ENCODE measurements around the gene CAMK2G. TPM values are rescaled to one million over a fixed set of nuclear protein-coding genes. Genes with fewer than 3 reads are reported as not detected.

Gene CAMK2G
- total RNA-seq, 2 donors from 2014 or later: 78.8 to 149 TPM

DNA sequence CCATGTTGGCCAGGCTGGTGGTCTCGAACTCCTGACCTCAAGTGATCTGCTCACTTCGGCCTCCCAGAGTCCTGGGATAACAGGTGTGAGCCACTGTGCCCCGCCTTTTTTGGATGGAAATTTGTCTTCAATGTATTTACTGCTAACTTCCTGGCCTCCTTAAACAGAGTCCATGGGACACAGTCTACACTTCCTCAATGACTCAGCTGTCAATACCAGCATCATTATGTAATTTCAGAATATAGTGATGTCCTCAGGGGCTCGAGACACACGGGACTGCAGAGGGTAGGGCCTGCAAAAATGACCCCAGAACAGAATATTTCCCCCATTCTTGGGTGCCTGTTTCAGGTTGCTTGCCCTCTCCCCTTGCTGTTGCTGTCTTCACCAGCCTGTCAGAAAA lies 31.1 kb downstream of the CAMK2G start:
- no peak for DNase-seq (ENCODE audit: low spot score)
- no peak for ATAC-seq (ENCODE audit: insufficient number of reproducible peaks, low FRiP score, low read depth)
- H3K27ac ChIP-seq: peak overlapping the region in 1 of 2 donors; percentile 11
- H3K4me3 ChIP-seq: no peak overlapping the region
- peaks cover 83% of the 10 kb centered on the region for H3K36me3 ChIP-seq
- TF ChIP-seq, protein P1, sequence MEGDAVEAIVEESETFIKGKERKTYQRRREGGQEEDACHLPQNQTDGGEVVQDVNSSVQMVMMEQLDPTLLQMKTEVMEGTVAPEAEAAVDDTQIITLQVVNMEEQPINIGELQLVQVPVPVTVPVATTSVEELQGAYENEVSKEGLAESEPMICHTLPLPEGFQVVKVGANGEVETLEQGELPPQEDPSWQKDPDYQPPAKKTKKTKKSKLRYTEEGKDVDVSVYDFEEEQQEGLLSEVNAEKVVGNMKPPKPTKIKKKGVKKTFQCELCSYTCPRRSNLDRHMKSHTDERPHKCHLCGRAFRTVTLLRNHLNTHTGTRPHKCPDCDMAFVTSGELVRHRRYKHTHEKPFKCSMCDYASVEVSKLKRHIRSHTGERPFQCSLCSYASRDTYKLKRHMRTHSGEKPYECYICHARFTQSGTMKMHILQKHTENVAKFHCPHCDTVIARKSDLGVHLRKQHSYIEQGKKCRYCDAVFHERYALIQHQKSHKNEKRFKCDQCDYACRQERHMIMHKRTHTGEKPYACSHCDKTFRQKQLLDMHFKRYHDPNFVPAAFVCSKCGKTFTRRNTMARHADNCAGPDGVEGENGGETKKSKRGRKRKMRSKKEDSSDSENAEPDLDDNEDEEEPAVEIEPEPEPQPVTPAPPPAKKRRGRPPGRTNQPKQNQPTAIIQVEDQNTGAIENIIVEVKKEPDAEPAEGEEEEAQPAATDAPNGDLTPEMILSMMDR (IDR thresholded peaks at IDR 0.05): no peak
- no peaks in the 10 kb centered on the region for H3K9me3 ChIP-seq
- peaks cover 0 to 2% of the 10 kb centered on the region in 2 donors for H3K4me1 ChIP-seq (ENCODE audit: control insufficient read depth in 1 of 2, low read depth in 2 of 2)
- no peaks in the 10 kb centered on the region for H3K27me3 ChIP-seq (replicated peaks; ENCODE audit: insufficient read depth)

DNA sequence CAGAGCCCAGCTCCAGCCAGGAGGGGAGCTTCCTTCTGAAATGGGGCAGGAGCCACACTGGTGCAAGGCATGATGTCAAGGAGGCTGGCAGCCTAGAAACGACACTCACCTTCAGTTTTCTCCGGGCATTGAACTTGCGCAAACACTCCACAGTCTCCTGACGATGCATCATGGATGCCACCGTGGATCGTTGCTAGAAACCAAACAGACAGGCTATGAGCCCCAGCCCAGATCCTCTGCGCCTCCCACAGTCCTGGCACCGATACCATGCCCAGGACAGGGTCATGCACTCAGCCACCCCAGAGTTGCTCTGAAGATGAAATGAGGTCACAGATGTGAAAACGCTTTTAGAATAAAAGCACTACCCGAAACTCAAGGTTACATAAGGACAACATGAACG lies 32.0 kb downstream of the CAMK2G start:
- TF ChIP-seq, protein P1 (IDR thresholded peaks at IDR 0.05): no peak
- Histone ChIP-seq H3K4me3 (no peak overlapping the region), H3K27me3 (replicated peaks; ENCODE audit: insufficient read depth) (no peaks in the 10 kb centered on the region), H3K9me3 (no peaks in the 10 kb centered on the region), H3K36me3 (peaks cover 73% of the 10 kb centered on the region), H3K27ac (no peak overlapping the region), H3K4me1 (ENCODE audit: control insufficient read depth in 1 of 2, low read depth in 2 of 2) (peaks cover 6 to 12% of the 10 kb centered on the region in 2 donors)
- ATAC-seq (ENCODE audit: insufficient number of reproducible peaks, low FRiP score, low read depth) (no peak), DNase-seq (ENCODE audit: low spot score) (no peak)

DNA sequence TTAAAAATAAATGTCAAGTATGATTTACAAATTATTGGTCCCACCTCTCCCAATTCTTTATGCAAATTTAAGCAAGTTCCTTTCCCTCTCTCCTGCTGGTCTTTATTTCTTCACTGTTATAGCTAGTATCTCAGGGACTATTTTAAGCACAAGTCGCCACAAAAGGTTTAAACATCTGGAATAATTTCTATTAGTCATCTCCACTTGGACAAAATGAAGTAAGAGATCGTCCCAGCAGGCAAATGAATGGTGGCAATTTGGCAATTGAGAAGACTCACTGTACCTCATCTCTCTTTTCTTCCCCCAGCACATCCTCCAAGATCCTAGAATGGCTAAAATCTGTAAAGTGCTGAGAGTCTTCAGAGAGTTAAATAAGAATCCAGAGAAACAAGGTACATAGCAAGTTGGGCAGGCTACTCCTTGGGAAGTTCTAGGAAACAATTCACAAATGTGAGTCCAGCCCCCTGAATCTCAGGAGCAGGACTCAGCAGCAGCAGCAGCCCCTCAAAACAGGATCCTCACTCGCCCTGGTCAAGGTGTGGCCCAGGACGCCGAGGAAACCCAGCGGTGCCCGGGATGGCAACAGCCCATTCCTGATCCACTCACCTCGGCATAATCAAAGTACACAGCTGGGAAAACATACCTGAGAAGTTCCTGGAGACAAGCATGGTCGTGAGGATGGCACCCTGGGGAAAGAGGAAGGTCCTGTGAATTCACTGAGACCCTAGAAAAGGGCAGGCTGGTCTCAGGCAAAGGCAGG lies 32.6 kb downstream of the CAMK2G start:
- Histone ChIP-seq H3K9me3 (no peaks in the 10 kb centered on the region), H3K36me3 (peaks cover 67% of the 10 kb centered on the region), H3K27ac (peak overlapping the region in 1 of 2 donors; percentile 15), H3K4me3 (no peak overlapping the region), H3K27me3 (replicated peaks; ENCODE audit: insufficient read depth) (no peaks in the 10 kb centered on the region), H3K4me1 (ENCODE audit: control insufficient read depth in 1 of 2, low read depth in 2 of 2) (peaks cover 6 to 17% of the 10 kb centered on the region in 2 donors)
- DNase-seq (ENCODE audit: low spot score) (no peak), ATAC-seq (ENCODE audit: insufficient number of reproducible peaks, low FRiP score, low read depth) (no peak)
- TF ChIP-seq, protein P1 (IDR thresholded peaks at IDR 0.05): no peak

DNA sequence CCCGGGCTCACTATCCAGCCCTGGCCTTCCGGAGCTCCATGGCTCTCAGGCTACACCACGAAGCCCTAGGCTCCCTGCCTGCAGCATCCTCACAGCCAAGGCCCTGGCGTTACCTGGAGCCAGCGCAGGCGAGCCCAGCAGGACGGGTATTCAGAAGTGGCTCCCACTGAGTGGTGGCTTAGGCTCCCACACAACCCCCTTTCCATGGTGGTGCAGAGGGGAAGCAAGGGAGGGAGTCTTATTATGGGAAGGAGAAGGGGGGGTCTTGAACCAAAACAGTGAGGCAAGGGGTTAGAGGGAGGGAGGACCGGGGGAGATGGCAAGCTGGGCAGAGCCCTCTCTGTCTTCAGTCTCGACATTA lies 33.3 kb downstream of the CAMK2G start:
- Histone ChIP-seq H3K36me3 (peaks cover 65% of the 10 kb centered on the region), H3K27ac (no peak overlapping the region)

DNA sequence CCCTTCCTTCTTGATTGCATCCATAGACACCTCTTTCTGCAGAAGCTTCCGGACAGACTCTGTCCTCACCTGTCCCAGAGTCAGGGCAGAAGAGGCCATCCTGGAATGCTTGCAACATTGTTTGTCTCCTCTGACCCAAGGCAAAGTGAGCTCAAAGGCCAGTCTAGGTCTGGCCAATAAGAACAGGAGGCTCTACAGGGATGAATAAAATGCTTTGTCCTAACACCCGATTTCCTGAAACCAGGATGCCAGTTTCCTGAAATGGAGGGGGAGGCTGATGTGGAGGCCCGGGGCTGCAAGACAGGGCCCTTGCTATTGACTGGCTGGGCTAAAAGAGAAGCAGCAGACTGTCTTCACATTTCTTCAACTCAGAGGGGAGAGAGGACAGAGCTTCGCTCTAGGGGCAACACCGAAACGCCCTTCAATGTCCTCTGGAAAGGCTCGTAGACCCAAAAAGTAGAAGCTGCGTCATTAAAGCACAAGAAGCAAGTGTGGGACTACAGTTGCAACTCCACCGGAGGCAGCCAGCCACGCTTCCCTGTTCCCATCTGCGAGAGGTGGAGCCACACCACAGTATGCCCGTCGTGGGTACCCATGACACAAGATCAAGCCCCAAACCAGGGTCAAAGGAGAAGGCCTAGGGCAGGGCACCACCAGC lies 33.8 kb downstream of the CAMK2G start:
- no peak for ATAC-seq (ENCODE audit: insufficient number of reproducible peaks, low FRiP score, low read depth)
- no peak for DNase-seq (ENCODE audit: low spot score)
- Histone ChIP-seq H3K36me3 (peaks cover 63% of the 10 kb centered on the region), H3K9me3 (no peaks in the 10 kb centered on the region), H3K4me3 (no peak overlapping the region), H3K27ac (no peak overlapping the region), H3K4me1 (ENCODE audit: control insufficient read depth in 1 of 2, low read depth in 2 of 2) (peaks cover 6 to 24% of the 10 kb centered on the region in 2 donors), H3K27me3 (replicated peaks; ENCODE audit: insufficient read depth) (no peaks in the 10 kb centered on the region)
- TF ChIP-seq, protein P1 (IDR thresholded peaks at IDR 0.05): no peak

More for the DNA sequence above, 33.3 kb downstream of the CAMK2G start:
- Histone ChIP-seq H3K4me3 (no peak overlapping the region), H3K27me3 (replicated peaks; ENCODE audit: insufficient read depth) (no peaks in the 10 kb centered on the region), H3K9me3 (no peaks in the 10 kb centered on the region), H3K4me1 (ENCODE audit: control insufficient read depth in 1 of 2, low read depth in 2 of 2) (peaks cover 6 to 24% of the 10 kb centered on the region in 2 donors)
- TF ChIP-seq, protein P1 (IDR thresholded peaks at IDR 0.05): no peak
- ATAC-seq (ENCODE audit: insufficient number of reproducible peaks, low FRiP score, low read depth) (no peak), DNase-seq (ENCODE audit: low spot score) (no peak)
